ENCODE data around the gene ARL5A. TPM values are rescaled to one million over a fixed set of nuclear protein-coding genes. Genes with fewer than 3 reads are reported as not detected.
A peak's percentile ranks its signal among the peaks of the same experiment; 100 is the strongest.

Gene ARL5A
- total and polyA plus RNA-seq, 8 donors: 8.1 to 99.1 (median 28.0) TPM

- Histone ChIP-seq H3K27ac (no peak overlapping the region), H3K27me3 (no peaks in the 10 kb centered on the region), H3K9me3 (no peaks in the 10 kb centered on the region), H3K4me3 (no peak overlapping the region), H3K36me3 (no peaks in the 10 kb centered on the region), H3K4me1 (no peaks in the 10 kb centered on the region)
- 88 to 100% (median 96%) methylated on average over 1 of the region's 1 CpG for WGBS, 5 donors
- TF ChIP-seq EP300 (IDR thresholded peaks at IDR 0.05) (no peak), POLR2A (IDR thresholded peaks at IDR 0.05) (no peak), POLR2AphosphoS5 (IDR thresholded peaks at IDR 0.05) (no peak), CTCF (IDR thresholded peaks at IDR 0.05) (no peak)
- intact Hi-C loops (cut with DNase I; ENCODE audit: low total_unique reads): no loop called here
- DNase-seq: no peak
Measured at GRCh38 chr2:151843691-151844061, 15.5 kb upstream of the ARL5A start.

GRCh38 chr2:151842830-151843690 lies 14.8 kb upstream of the ARL5A start:
- Histone ChIP-seq H3K9me3 (no peaks in the 10 kb centered on the region), H3K4me3 (no peak overlapping the region), H3K27ac (no peak overlapping the region), H3K36me3 (no peaks in the 10 kb centered on the region), H3K27me3 (no peaks in the 10 kb centered on the region), H3K4me1 (no peaks in the 10 kb centered on the region)
- TF ChIP-seq POLR2A (IDR thresholded peaks at IDR 0.05): no peak
- no peak for TF ChIP-seq POLR2AphosphoS5 (IDR thresholded peaks at IDR 0.05)
- no peak for TF ChIP-seq CTCF (IDR thresholded peaks at IDR 0.05)
- TF ChIP-seq EP300 (IDR thresholded peaks at IDR 0.05): no peak
- 78 to 81% (median 80%) methylated on average over 8 of the region's 8 CpGs for WGBS, 5 donors
- DNase-seq: no peak
- intact Hi-C loops (cut with DNase I; ENCODE audit: low total_unique reads): no loop called here

- no peaks in the 10 kb centered on the region for H3K27me3 ChIP-seq
- no peak overlapping the region for H3K27ac ChIP-seq
- H3K4me1 ChIP-seq: no peaks in the 10 kb centered on the region
- no peak for TF ChIP-seq POLR2AphosphoS5 (IDR thresholded peaks at IDR 0.05)
- TF ChIP-seq EP300 (IDR thresholded peaks at IDR 0.05): no peak
- TF ChIP-seq CTCF (IDR thresholded peaks at IDR 0.05): no peak
- TF ChIP-seq POLR2A (IDR thresholded peaks at IDR 0.05): no peak
- DNase-seq: peak in 1 of 2 donors; percentile 26
- no peak overlapping the region for H3K4me3 ChIP-seq
- no peaks in the 10 kb centered on the region for H3K9me3 ChIP-seq
- WGBS, 5 donors: 86 to 94% (median 89%) methylated on average over 2 of the region's 2 CpGs
- H3K36me3 ChIP-seq: no peaks in the 10 kb centered on the region
- intact Hi-C loops (cut with DNase I; ENCODE audit: low total_unique reads): no loop called here
Measured at GRCh38 chr2:151841047-151841424, 12.8 kb upstream of the ARL5A start.

- TF ChIP-seq POLR2AphosphoS5 (IDR thresholded peaks at IDR 0.05): no peak
- no peak for TF ChIP-seq EP300 (IDR thresholded peaks at IDR 0.05)
- no peak for TF ChIP-seq CTCF (IDR thresholded peaks at IDR 0.05)
- no peak for TF ChIP-seq POLR2A (IDR thresholded peaks at IDR 0.05)
- H3K27ac ChIP-seq: no peak overlapping the region
- intact Hi-C loops (cut with DNase I; ENCODE audit: low total_unique reads): no loop called here
- no peaks in the 10 kb centered on the region for H3K4me1 ChIP-seq
- no peaks in the 10 kb centered on the region for H3K9me3 ChIP-seq
- 76 to 86% (median 81%) methylated on average over 5 of the region's 5 CpGs for WGBS, 5 donors
- DNase-seq: no peak
- H3K4me3 ChIP-seq: no peak overlapping the region
- no peaks in the 10 kb centered on the region for H3K27me3 ChIP-seq
- no peaks in the 10 kb centered on the region for H3K36me3 ChIP-seq
Measured at GRCh38 chr2:151840216-151841046, 12.2 kb upstream of the ARL5A start.

Measured in stomach (tissue), 9 donors.